Measurements from ENCODE around the gene R3HDM4. TPM values are rescaled to one million over a fixed set of nuclear protein-coding genes. Genes with fewer than 3 reads are reported as not detected.
A peak's percentile ranks its signal among the peaks of the same experiment; 100 is the strongest.
"Not testable (repeated sequence)": the region's sequence is repeated elsewhere in the genome, so short reads cannot be mapped to it uniquely, and the experiment has no call there.

Gene R3HDM4
- total RNA-seq, 8 experiments from 2014 or later = 25.7 to 35.6 (median 30.1) TPM

DNA sequence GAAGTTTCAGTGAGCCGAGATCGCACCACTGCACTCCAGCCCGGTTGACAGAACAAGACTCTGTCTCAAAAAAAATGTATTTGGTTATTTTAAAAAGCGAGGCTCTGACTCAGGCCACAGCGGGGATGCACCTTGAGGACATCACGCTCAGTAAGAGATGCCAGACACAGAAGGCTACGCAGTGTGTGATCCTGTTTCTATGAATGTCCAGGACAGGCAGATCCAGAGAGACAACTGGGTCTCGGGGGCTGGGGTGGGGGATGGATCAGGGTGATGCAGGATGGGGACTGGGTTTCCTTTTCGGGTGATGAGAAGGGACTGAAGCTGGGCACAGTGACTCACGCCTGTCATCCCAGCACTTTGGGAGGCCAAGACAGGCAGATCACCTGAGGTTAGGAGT, 25.4 kb downstream of the R3HDM4 start:
- in situ Hi-C loops (cut with MboI; ENCODE audit: low pct_unique_long_range_greater_than_20kb in 2 of 9, low sequenced_read_pairs in 9 of 9, unreplicated experiment in 9 of 9) = no loop called here
- 80 to 86% (median 80%) methylated on average over 1 to 2 of the region's 10 CpGs; no CpG with 5 or more reads in 6 of the 10 experiments for WGBS, 10 experiments
- peaks cover 0 to 3% of the 10 kb centered on the region in 2 donors for H3K4me1 ChIP-seq (replicated peaks in 1 of 2)
- no peak overlapping the region for H3K27ac ChIP-seq
- H3K4me3 ChIP-seq = no peak overlapping the region
- no peak for ATAC-seq (replicated peaks in 6 of 8)

DNA sequence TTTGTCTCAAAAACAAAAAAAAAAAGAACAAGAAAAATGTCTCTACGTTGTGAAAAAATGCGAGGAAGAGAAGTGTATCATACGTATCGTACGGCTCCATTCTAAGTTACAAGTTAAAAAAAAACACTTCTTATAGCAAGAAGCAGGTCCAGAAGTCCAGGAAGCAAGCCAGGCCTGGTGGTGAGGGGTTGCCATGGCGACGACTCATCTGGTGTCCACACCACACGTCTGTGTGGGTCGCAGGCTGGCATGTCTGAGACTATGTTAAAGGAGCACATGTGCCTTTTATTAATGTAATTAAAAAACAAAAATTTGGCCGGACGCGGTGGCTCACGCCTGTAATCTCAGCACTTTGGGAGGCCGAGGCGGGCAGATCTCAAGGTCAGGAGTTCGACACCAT, 25.9 kb downstream of the R3HDM4 start:
- ATAC-seq (replicated peaks in 6 of 8) = peak in 3 of 8 experiments; percentile 43 to 63 (median 51)
- no peak overlapping the region for H3K27ac ChIP-seq
- H3K4me3 ChIP-seq = no peak overlapping the region
- in situ Hi-C loops (cut with MboI; ENCODE audit: low pct_unique_long_range_greater_than_20kb in 2 of 9, low sequenced_read_pairs in 9 of 9, unreplicated experiment in 9 of 9) = no loop called here
- H3K4me1 ChIP-seq (replicated peaks in 1 of 2) = peaks cover 0 to 3% of the 10 kb centered on the region in 2 donors
- 40 to 100% (median 80%) methylated on average over 1 to 16 of the region's 16 CpGs; no CpG with 5 or more reads in 1 of the 10 experiments for WGBS, 10 experiments

DNA sequence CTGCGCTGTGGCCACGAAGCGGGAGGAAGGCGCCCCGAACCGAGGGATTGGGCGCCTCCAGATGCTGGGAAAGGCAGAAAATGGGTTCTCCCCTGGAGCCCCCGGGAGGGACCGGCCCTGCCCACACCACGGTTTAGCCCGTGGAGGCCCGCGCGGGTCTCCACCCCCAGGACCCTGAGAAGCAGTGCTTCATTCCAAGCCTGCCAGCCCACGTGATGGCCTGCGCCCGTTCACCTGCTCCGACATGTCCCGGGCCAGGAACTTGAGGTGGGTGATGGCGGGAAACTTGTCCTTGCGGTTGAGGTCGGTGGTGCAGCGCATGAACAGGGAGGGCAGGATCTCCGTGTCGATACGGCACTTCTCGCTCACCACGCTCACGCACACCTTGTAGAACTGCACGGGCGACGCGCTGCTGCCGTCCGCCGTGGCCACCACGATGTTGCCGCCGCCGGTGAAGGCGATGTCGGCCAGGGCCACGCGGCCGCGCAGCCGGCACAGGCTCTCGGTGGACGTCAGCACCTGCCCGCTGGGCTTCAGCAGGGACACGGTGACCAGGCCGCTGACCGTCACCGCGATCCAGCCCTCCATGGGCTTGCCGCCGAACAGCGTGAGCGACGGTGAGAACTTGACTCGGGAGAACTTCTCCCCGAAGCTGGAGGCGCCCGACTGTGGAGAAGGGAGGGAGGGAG, 27.3 kb downstream of the R3HDM4 start:
- Histone ChIP-seq H3K4me3 (no peak overlapping the region), H3K27ac (no peak overlapping the region), H3K4me1 (replicated peaks in 1 of 2) (peaks cover 0 to 3% of the 10 kb centered on the region in 2 donors)
- WGBS, 10 experiments = 96 to 100% (median 97%) methylated on average over 1 to 54 of the region's 64 CpGs; no CpG with 5 or more reads in 5 of the 10 experiments
- ATAC-seq (replicated peaks in 6 of 8) = no peak
- in situ Hi-C loops (cut with MboI; ENCODE audit: low pct_unique_long_range_greater_than_20kb in 2 of 9, low sequenced_read_pairs in 9 of 9, unreplicated experiment in 9 of 9) = no loop called here

- in situ Hi-C loops (cut with MboI; ENCODE audit: low pct_unique_long_range_greater_than_20kb in 2 of 9, low sequenced_read_pairs in 9 of 9, unreplicated experiment in 9 of 9) = no loop called here
- Histone ChIP-seq H3K4me3 (no peak overlapping the region), H3K27ac (no peak overlapping the region), H3K4me1 (replicated peaks in 1 of 2) (peaks cover 0 to 3% of the 10 kb centered on the region in 2 donors)
- 80 to 95% (median 95%) methylated on average over 2 to 19 of the region's 51 CpGs; no CpG with 5 or more reads in 7 of the 10 experiments for WGBS, 10 experiments
- peak in 2 of 8 experiments; percentile 2 to 8 for ATAC-seq (replicated peaks in 6 of 8)
Measured at GRCh38 chr19:884420-885211, 28.4 kb downstream of the R3HDM4 start.

GRCh38 chr19:883661-884211, 29.3 kb downstream of the R3HDM4 start:
- peak in 4 of 8 experiments; percentile 6 to 24 (median 12) for ATAC-seq (replicated peaks in 6 of 8)
- H3K4me1 ChIP-seq (replicated peaks in 1 of 2) = peaks cover 0 to 3% of the 10 kb centered on the region in 2 donors
- in situ Hi-C loops (cut with MboI; ENCODE audit: low pct_unique_long_range_greater_than_20kb in 2 of 9, low sequenced_read_pairs in 9 of 9, unreplicated experiment in 9 of 9) = no loop called here
- no peak overlapping the region for H3K27ac ChIP-seq
- no peak overlapping the region for H3K4me3 ChIP-seq
- WGBS, 10 experiments = 96 to 100% methylated on average over 1 to 4 of the region's 22 CpGs; no CpG with 5 or more reads in 8 of the 10 experiments

- no CpG with 5 or more reads among the region's 30 CpGs for WGBS, 10 experiments
- in situ Hi-C loops (cut with MboI; ENCODE audit: low pct_unique_long_range_greater_than_20kb in 2 of 9, low sequenced_read_pairs in 9 of 9, unreplicated experiment in 9 of 9) = no loop called here
- Histone ChIP-seq H3K27ac (no peak overlapping the region), H3K4me1 (replicated peaks in 1 of 2) (peaks cover 0 to 3% of the 10 kb centered on the region in 2 donors), H3K4me3 (no peak overlapping the region)
- no peak for ATAC-seq (replicated peaks in 6 of 8)
Measured at GRCh38 chr19:882871-883497, 30.0 kb downstream of the R3HDM4 start.

GRCh38 chr19:881385-882071, 31.5 kb downstream of the R3HDM4 start:
- no peak overlapping the region for H3K4me3 ChIP-seq
- no peak overlapping the region for H3K27ac ChIP-seq
- ATAC-seq (replicated peaks in 6 of 8) = no peak
- in situ Hi-C loops (cut with MboI; ENCODE audit: low pct_unique_long_range_greater_than_20kb in 2 of 9, low sequenced_read_pairs in 9 of 9, unreplicated experiment in 9 of 9) = no loop called here
- H3K4me1 ChIP-seq (replicated peaks in 1 of 2) = no peaks in the 10 kb centered on the region
- 84 to 100% (median 98%) methylated on average over 1 to 14 of the region's 34 CpGs; no CpG with 5 or more reads in 3 of the 10 experiments for WGBS, 10 experiments

GRCh38 chr19:879711-880438, 33.1 kb downstream of the R3HDM4 start:
- Histone ChIP-seq H3K4me1 (replicated peaks in 1 of 2) (no peaks in the 10 kb centered on the region), H3K27ac (no peak overlapping the region), H3K4me3 (no peak overlapping the region)
- in situ Hi-C loops (cut with MboI; ENCODE audit: low pct_unique_long_range_greater_than_20kb in 2 of 9, low sequenced_read_pairs in 9 of 9, unreplicated experiment in 9 of 9) = no loop called here
- peak in 3 of 8 experiments; percentile 18 to 22 (median 21) for ATAC-seq (replicated peaks in 6 of 8)
- WGBS, 10 experiments = 100% methylated on average over 3 of the region's 37 CpGs; no CpG with 5 or more reads in 9 of the 10 experiments

DNA sequence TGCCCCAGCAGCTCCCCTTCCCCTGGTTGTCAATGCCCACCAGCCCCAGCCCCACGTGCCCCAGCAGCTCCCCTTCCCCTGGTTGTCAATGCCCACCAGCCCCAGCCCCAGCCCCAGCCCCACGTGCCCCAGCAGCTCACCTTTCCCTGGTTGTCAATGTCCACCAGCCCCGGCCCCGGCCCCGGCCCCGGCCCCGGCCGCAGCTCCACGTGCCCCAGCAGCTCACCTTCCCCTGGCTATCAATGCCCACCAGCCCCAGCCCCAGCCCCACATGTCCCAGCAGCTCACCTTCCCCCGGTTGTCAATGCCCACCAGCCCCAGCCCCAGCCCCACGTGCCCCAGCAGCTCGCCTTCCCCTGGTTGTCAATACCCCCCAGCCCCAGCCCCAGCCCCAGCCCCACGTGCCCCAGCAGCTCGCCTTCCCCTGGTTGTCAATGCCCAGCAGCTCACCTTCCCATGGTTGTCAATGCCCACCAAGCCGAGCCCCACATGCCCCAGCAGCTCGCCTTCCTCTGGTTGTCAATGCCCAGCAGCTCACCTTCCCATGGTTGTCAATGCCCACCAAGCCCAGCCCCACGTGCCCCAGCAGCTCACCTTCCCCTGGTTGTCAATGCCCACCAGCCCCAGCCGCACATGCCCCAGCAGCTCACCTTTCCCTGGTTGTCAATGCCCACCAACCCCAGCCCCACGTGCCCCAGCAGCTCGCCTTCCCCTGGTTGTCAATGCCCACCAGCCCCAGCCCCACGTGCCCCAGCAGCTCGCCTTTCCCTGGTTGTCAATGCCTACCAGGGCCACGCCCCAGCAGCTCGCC, 34.1 kb downstream of the R3HDM4 start:
- H3K4me1 ChIP-seq (replicated peaks in 1 of 2); H3K4me3 ChIP-seq; H3K27ac ChIP-seq; ATAC-seq (replicated peaks in 6 of 8); in situ Hi-C loops (cut with MboI; ENCODE audit: low pct_unique_long_range_greater_than_20kb in 2 of 9, low sequenced_read_pairs in 9 of 9, unreplicated experiment in 9 of 9): not testable (repeated sequence)
- 89 to 100% methylated on average over 2 to 5 of the region's 24 CpGs; no CpG with 5 or more reads in 8 of the 10 experiments for WGBS, 10 experiments

DNA sequence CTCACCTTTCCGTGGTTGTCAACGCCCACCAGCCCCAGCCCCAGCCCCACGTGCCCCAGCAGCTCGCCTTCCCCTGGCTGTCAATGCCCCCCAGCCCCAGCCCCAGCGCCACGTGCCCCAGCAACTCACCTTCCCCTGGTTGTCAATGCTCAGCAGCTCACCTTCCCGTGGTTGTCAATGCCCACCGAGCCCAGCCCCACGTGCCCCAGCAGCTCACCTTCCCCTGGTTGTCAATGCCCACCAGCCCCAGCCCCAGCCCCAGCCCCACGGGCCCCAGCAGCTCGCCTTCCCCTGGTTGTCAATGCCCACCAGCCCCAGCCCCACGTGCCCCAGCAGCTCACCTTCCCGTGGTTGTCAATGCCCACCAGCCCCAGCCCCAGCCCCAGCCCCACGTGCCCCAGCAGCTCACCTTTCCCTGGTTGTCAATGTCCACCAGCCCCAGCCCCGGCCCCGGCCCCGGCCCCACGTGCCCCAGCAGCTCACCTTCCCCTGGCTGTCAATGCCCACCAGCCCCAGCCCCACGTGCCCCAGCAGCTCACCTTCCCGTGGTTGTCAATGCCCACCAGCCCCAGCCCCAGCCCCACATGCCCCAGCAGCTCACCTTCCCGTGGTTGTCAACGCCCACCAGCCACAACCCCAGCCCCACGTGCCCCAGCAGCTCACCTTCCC, 34.9 kb downstream of the R3HDM4 start:
- H3K27ac ChIP-seq; in situ Hi-C loops (cut with MboI; ENCODE audit: low pct_unique_long_range_greater_than_20kb in 2 of 9, low sequenced_read_pairs in 9 of 9, unreplicated experiment in 9 of 9); ATAC-seq (replicated peaks in 6 of 8); H3K4me1 ChIP-seq (replicated peaks in 1 of 2); H3K4me3 ChIP-seq: not testable (repeated sequence)
- WGBS, 10 experiments = no CpG with 5 or more reads among the region's 23 CpGs

- Histone ChIP-seq H3K4me1 (replicated peaks in 1 of 2) (peaks cover 8 to 13% of the 10 kb centered on the region in 2 donors), H3K27ac (no peak overlapping the region), H3K4me3 (no peak overlapping the region)
- in situ Hi-C loops (cut with MboI; ENCODE audit: low pct_unique_long_range_greater_than_20kb in 2 of 9, low sequenced_read_pairs in 9 of 9, unreplicated experiment in 9 of 9) = no loop called here
- ATAC-seq (replicated peaks in 6 of 8) = peak in 1 of 8 experiments; percentile 7
- 94% methylated on average over 9 of the region's 29 CpGs; no CpG with 5 or more reads in 9 of the 10 experiments for WGBS, 10 experiments
Measured at GRCh38 chr19:876780-877314, 36.2 kb downstream of the R3HDM4 start.
